Psoas muscle (tissue), 8 donors: Measurements from ENCODE around the gene ERC2. TPM values are rescaled to one million over a fixed set of nuclear protein-coding genes. Genes with fewer than 3 reads are reported as not detected.

Experiments
- ATAC-seq, 4 donors: fragments of 200-7000 bp; cut with Tn5 transposase; one replicate each; pipeline ENCODE4 v1.9.1; 2020; ENCODE audit warnings: moderate library complexity in 3 of 4, mild to moderate bottlenecking in 2 of 4
- DNase-seq, 2 donors: peaks; one replicate each; pipeline ENCODE4 v3.0.0-alpha.2; 2020
- H3K27ac ChIP-seq: fragments of 200-600 bp; one replicate; pipeline ENCODE4 v1.8.0; 2022
- H3K27me3 ChIP-seq, 3 donors: fragments of 200-600 bp in 1 of 3; one replicate each; pipeline versions ENCODE4 v1.6.1 to v1.8.0; 2013 to 2022; ENCODE audit warnings: low read length in 2 of 3, mild to moderate bottlenecking in 2 of 3, moderate library complexity in 1 of 3; ENCODE audit not compliant: insufficient read depth in 3 of 3
- H3K36me3 ChIP-seq, 2 donors: fragments of 200-600 bp in 1 of 2; one replicate each; pipeline versions ENCODE4 v1.6.1 to v1.8.0; 2013 to 2022; ENCODE audit warnings: low read depth in 1 of 2, mild to moderate bottlenecking in 1 of 2, moderate library complexity in 1 of 2; ENCODE audit not compliant: insufficient read depth in 1 of 2
- H3K4me1 ChIP-seq: fragments of 200-600 bp; one replicate; pipeline ENCODE4 v1.8.0; 2022
- H3K4me3 ChIP-seq: fragments of 200-600 bp; one replicate; pipeline ENCODE4 v1.8.0; 2022; ENCODE audit warnings: mild to moderate bottlenecking
- H3K9me3 ChIP-seq: fragments of 200-600 bp; one replicate; pipeline ENCODE4 v1.8.0; 2022
- CTCF ChIP-seq: fragments of 200-600 bp; IDR thresholded peaks from one replicate; pipeline ENCODE4 v1.8.0; 2022; ENCODE audit warnings: antibody characterized with exemption
- WGBS, 3 donors: extraction: QIAGEN DNeasy Blood & Tissue Kit; methylation state at CpG; one replicate each; pipeline versions ENCODE4 v1.1.6 to v1.1.7; 2013; 5-methylcytosine and 5-hydroxymethylcytosine counted together
- intact Hi-C, 2 donors: fragments of 100-400 bp; cut with DNase I; formaldehyde crosslinking; loops; one replicate each; pipeline versions ENCODE4 v1.11.0 to v1.14.2; 2022
- polyA plus RNA-seq, 3 donors: library from polyadenylated mRNA; stranded (reverse); fragments of 200-250 nt; gene quantifications; one replicate each; pipeline ENCODE4 v1.2.3, GENCODE V29; 2013
- total RNA-seq, 4 donors: library from RNA; stranded (reverse); fragmentation: NEBNext Ultra II Directional in 2 of 4; extraction: Animal tissue kit (Norgen Biotek cat#: 25700) in 2 of 4; gene quantifications; one replicate each; pipeline versions ENCODE4 v1.2.1 to v1.2.4, GENCODE V29; 2021 to 2023
- donor health status: healthy with polysubstance abuse.
- donor health status: DM: no; HTN: no; CAD: no; lungs with moderate emphysema.
- donor health status: Bipolar disorder and iron deficiency.
- donor health status: healthy.
- donor health status: DM: yes; HTN: yes; CAD: no.
- donor health status: DM: no; HTN: no; CAD: no.
- donor health status: DM: no; HTN: no; CAD: no.
- donor health status: DM: yes; HTN: yes; CAD: no.

ERC2 gene
- total and polyA plus RNA-seq, 7 donors, result 0.04 to 0.15 TPM; not detected in 5

GRCh38 chr3:55562700-55563099 is 905.6 kb downstream of the ERC2 start:
- ATAC-seq (no peak), DNase-seq (no peak)
- H3K9me3 ChIP-seq, result no peaks in the 10 kb centered on the region
- H3K36me3 ChIP-seq, result no peaks in the 10 kb centered on the region
- no peaks in the 10 kb centered on the region for H3K4me1 ChIP-seq
- H3K27ac ChIP-seq, result no peak overlapping the region
- no peak overlapping the region for H3K4me3 ChIP-seq
- no peaks in the 10 kb centered on the region for H3K27me3 ChIP-seq
- WGBS, 3 donors, result 31 to 65% (median 48%) methylated on average over 1 of the region's 1 CpG
- TF ChIP-seq CTCF, result no peak
- intact Hi-C loops, result no loop called here

DNA sequence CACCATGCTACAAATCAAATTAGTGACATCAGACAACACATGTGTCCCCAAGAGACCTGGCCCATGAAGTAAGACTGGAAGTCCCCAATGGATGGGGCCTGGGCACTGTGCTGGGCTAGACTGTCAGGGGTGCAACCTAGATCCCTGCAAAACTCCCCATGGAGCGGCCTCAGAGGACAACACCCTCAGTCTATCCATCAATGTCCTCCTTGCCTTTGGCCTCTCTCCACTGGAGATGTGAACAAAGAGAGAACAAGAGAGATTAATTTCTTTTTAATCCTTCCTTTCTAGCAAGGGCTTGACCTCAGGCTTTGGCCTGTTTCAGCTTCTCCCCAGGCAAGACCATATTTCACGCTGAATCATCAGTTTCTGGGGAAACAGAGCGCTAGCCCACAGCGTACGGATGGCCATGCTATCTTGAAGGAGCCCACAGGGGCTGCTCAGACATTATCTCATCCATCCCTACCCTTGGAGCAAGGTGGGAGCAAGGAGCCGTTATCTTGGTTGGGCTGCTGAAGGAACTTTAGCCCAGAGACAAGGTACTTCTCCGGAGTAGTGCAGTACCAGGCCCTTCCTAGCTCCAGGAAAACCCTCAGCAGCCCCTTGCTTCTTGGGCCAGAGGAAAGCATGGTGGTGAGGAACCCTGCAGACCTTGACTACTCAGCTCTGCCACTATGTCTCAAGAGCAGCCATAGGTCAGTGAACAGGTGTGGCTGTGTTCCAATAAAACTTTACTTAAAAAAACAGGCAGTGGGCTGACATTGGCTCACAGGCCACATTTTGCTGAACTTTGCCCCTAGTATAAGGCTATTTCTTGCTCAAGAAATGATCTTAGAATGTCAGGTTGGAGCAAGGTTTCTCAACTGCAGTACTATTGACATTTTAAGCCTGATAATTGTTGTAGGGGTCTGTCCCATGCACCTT is 908.5 kb downstream of the ERC2 start:
- no peak overlapping the region for H3K4me3 ChIP-seq
- intact Hi-C loops, result no loop called here
- no peaks in the 10 kb centered on the region for H3K27me3 ChIP-seq
- ATAC-seq, result no peak
- no peak for TF ChIP-seq CTCF
- 93 to 99% (median 95%) methylated on average over 7 of the region's 7 CpGs for WGBS, 3 donors
- no peak for DNase-seq
- no peaks in the 10 kb centered on the region for H3K4me1 ChIP-seq
- no peak overlapping the region for H3K27ac ChIP-seq
- H3K9me3 ChIP-seq, result no peaks in the 10 kb centered on the region
- no peaks in the 10 kb centered on the region for H3K36me3 ChIP-seq

GRCh38 chr3:55558316-55558715 is 910.0 kb downstream of the ERC2 start:
- H3K36me3 ChIP-seq, result no peaks in the 10 kb centered on the region
- H3K4me1 ChIP-seq, result no peaks in the 10 kb centered on the region
- H3K9me3 ChIP-seq, result no peaks in the 10 kb centered on the region
- intact Hi-C loops, result no loop called here
- H3K4me3 ChIP-seq, result no peak overlapping the region
- no peak for TF ChIP-seq CTCF
- WGBS, 3 donors, result 77 to 91% (median 79%) methylated on average over 1 of the region's 1 CpG
- DNase-seq (no peak), ATAC-seq (no peak)
- no peaks in the 10 kb centered on the region for H3K27me3 ChIP-seq
- H3K27ac ChIP-seq, result no peak overlapping the region

GRCh38 chr3:55557549-55557948 is 910.7 kb downstream of the ERC2 start:
- H3K4me3 ChIP-seq, result no peak overlapping the region
- 89 to 100% (median 96%) methylated on average over 1 of the region's 1 CpG for WGBS, 3 donors
- no peak for DNase-seq
- ATAC-seq, result no peak
- H3K27me3 ChIP-seq, result no peaks in the 10 kb centered on the region
- H3K4me1 ChIP-seq, result no peaks in the 10 kb centered on the region
- H3K27ac ChIP-seq, result no peak overlapping the region
- no peak for TF ChIP-seq CTCF
- intact Hi-C loops, result no loop called here
- no peaks in the 10 kb centered on the region for H3K9me3 ChIP-seq
- no peaks in the 10 kb centered on the region for H3K36me3 ChIP-seq
